ENCODE measurements around the gene GSE1. TPM values are rescaled to one million over a fixed set of nuclear protein-coding genes. Genes with fewer than 3 reads are reported as not detected.

GSE1 gene
- total and polyA plus RNA-seq, 7 experiments from 2014 or later, result 0.18 to 69.2 (median 11.3) TPM

GRCh38 chr16:85709766-85710585 lies 96.9 kb downstream of the GSE1 start:
- no peak overlapping the region for H3K27ac Mint-ChIP-seq
- no peak overlapping the region for H3K4me3 Mint-ChIP-seq
- CTCF ChIA-PET, result no interaction called here

DNA sequence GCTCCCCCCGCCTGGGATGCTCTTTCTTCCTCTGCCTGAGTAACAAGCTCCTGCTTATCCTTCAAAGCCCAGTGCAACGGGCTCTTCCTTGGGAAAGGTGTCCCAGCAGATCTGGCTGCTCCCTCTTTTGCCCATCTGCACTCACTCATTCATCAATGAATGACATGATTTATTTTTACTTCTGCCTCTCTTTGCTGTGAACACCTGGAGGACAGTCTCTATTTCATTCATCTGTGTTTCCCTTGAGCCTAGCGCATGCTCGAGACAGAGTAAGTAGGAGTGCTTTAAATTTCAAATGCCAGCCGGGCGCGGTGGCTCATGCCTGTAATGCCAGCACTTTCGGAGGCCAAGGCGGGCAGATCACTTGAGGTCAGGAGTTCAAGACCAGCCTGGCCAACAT lies 97.6 kb downstream of the GSE1 start:
- no peaks in the 10 kb centered on the region for H3K27me3 ChIP-seq (ENCODE audit: control insufficient read depth in 2 of 2, insufficient read depth in 2 of 2, low read length in 2 of 2)
- Mint-ChIP-seq H3K36me3 (peaks cover 0 to 22% (median 11%) of the 10 kb centered on the region in 5 donors), H3K27ac (no peak overlapping the region), H3K9me3 (peaks cover 0 to 11% (median 5%) of the 10 kb centered on the region in 11 donors), H3K27me3 (peaks cover 0 to 7% (median 0%) of the 10 kb centered on the region in 5 donors), H3K4me3 (no peak overlapping the region), H3K4me1 (peaks cover 0 to 15% (median 7%) of the 10 kb centered on the region in 7 donors)
- ChIA-PET POLR2A (no interaction called here), CTCF (interaction anchor here (0.7 kb wide), 1 partner anchor 12 kb away, joined by 4 read pairs; no protein-coding TSS in a partner anchor)
- ATAC-seq (no peak), DNase-seq (no peak)
- intact Hi-C loops (cut with micrococcal nuclease), result loop anchor here in 1 of 2 donors (10.0 kb wide), 1 partner anchor 406 kb away; no protein-coding TSS in a partner anchor
- H3K9me3 ChIP-seq (ENCODE audit: control insufficient read depth in 2 of 3, low read length in 3 of 3), result peaks cover 0 to 5% (median 0%) of the 10 kb centered on the region in 3 experiments
- H3K27ac ChIP-seq (ENCODE audit: low read depth, low read length), result no peak overlapping the region
- no peaks in the 10 kb centered on the region for H3K36me3 ChIP-seq (ENCODE audit: control insufficient read depth in 2 of 3, insufficient read depth in 3 of 3, low read length in 3 of 3)
- H3K4me3 ChIP-seq (ENCODE audit: low read length), result no peak overlapping the region
- peaks cover 0 to 6% of the 10 kb centered on the region in 2 donors for H3K4me1 ChIP-seq (ENCODE audit: control insufficient read depth in 2 of 2, insufficient read depth in 2 of 2, low read length in 2 of 2)

More at GRCh38 chr16:85709766-85710585, 96.9 kb downstream of the GSE1 start:
- intact Hi-C loops (cut with micrococcal nuclease), result loop anchor here in 1 of 2 donors (10.0 kb wide), 1 partner anchor 405 kb away; no protein-coding TSS in a partner anchor
- Histone ChIP-seq H3K36me3 (ENCODE audit: control insufficient read depth in 2 of 3, insufficient read depth in 3 of 3, low read length in 3 of 3) (no peaks in the 10 kb centered on the region), H3K9me3 (ENCODE audit: control insufficient read depth in 2 of 3, low read length in 3 of 3) (peaks cover 0 to 5% (median 0%) of the 10 kb centered on the region in 3 experiments), H3K4me1 (ENCODE audit: control insufficient read depth in 2 of 2, insufficient read depth in 2 of 2, low read length in 2 of 2) (no peaks in the 10 kb centered on the region), H3K27ac (ENCODE audit: low read depth, low read length) (no peak overlapping the region), H3K27me3 (ENCODE audit: control insufficient read depth in 2 of 2, insufficient read depth in 2 of 2, low read length in 2 of 2) (no peaks in the 10 kb centered on the region), H3K4me3 (ENCODE audit: low read length) (no peak overlapping the region)
- Mint-ChIP-seq H3K36me3 (peaks cover 0 to 22% (median 11%) of the 10 kb centered on the region in 5 donors), H3K27me3 (peaks cover 0 to under 1% (median 0%) of the 10 kb centered on the region in 5 donors), H3K4me1 (peaks cover 0 to 7% (median 0%) of the 10 kb centered on the region in 7 donors), H3K9me3 (peaks cover 0 to 11% (median 5%) of the 10 kb centered on the region in 11 donors)
- DNase-seq (no peak), ATAC-seq (no peak)
- POLR2A ChIA-PET, result no interaction called here

- H3K4me3 Mint-ChIP-seq, result no peak overlapping the region
- ChIA-PET POLR2A (no interaction called here), CTCF (no interaction called here)
- H3K4me3 ChIP-seq (ENCODE audit: low read length), result no peak overlapping the region
- H3K9me3 ChIP-seq (ENCODE audit: control insufficient read depth in 2 of 3, low read length in 3 of 3), result peaks cover 0 to 5% (median 0%) of the 10 kb centered on the region in 3 experiments
- H3K4me1 ChIP-seq (ENCODE audit: control insufficient read depth in 2 of 2, insufficient read depth in 2 of 2, low read length in 2 of 2), result peaks cover 0 to 11% of the 10 kb centered on the region in 2 donors
- H3K4me1 Mint-ChIP-seq, result peaks cover 0 to 15% (median 11%) of the 10 kb centered on the region in 7 donors
- ATAC-seq (no peak), DNase-seq (no peak)
- no peak overlapping the region for H3K27ac Mint-ChIP-seq
- no peak overlapping the region for H3K27ac ChIP-seq (ENCODE audit: low read depth, low read length)
- H3K27me3 Mint-ChIP-seq, result peaks cover 0 to 13% (median 0%) of the 10 kb centered on the region in 5 donors
- no peaks in the 10 kb centered on the region for H3K36me3 ChIP-seq (ENCODE audit: control insufficient read depth in 2 of 3, insufficient read depth in 3 of 3, low read length in 3 of 3)
- peaks cover 0 to 18% (median 11%) of the 10 kb centered on the region in 5 donors for H3K36me3 Mint-ChIP-seq
- no peaks in the 10 kb centered on the region for H3K27me3 ChIP-seq (ENCODE audit: control insufficient read depth in 2 of 2, insufficient read depth in 2 of 2, low read length in 2 of 2)
- intact Hi-C loops (cut with micrococcal nuclease), result loop anchor here in 1 of 2 donors (10.0 kb wide), 1 partner anchor 407 kb away; no protein-coding TSS in a partner anchor
- peaks cover 0 to 11% (median 4%) of the 10 kb centered on the region in 11 donors for H3K9me3 Mint-ChIP-seq
Observed at GRCh38 chr16:85711982-85712587, 99.0 kb downstream of the GSE1 start.

DNA sequence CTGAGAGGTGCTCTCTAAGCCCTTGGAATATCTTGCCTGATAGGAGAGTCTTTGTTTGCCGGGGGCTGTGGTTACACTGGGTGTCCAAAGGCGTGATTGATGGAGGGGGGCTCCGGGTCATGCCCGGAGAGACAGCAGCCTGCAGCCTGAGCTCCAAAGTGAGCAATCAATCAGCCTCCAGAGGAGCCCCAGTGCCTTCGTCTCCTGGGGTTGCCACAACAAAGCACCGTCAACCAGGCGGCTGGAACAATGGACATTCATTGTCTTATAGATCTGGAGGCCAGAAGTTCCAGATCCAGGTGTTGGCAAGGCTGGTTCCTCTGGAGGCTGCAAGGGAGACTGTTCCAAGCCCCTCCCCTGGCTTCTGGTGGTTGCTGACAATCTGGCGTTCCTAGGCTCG lies 99.7 kb downstream of the GSE1 start:
- no peak overlapping the region for H3K27ac ChIP-seq (ENCODE audit: low read depth, low read length)
- no peak overlapping the region for H3K4me3 Mint-ChIP-seq
- intact Hi-C loops (cut with micrococcal nuclease), result loop anchor here in 1 of 2 donors (10.0 kb wide), 1 partner anchor 408 kb away; no protein-coding TSS in a partner anchor
- peaks cover 0 to 18% (median 11%) of the 10 kb centered on the region in 5 donors for H3K36me3 Mint-ChIP-seq
- POLR2A ChIA-PET, result no interaction called here
- no peak overlapping the region for H3K4me3 ChIP-seq (ENCODE audit: low read length)
- H3K9me3 Mint-ChIP-seq, result peaks cover 0 to 11% (median 4%) of the 10 kb centered on the region in 11 donors
- no peak for DNase-seq
- H3K27me3 Mint-ChIP-seq, result peaks cover 0 to 14% (median 0%) of the 10 kb centered on the region in 5 donors
- H3K4me1 ChIP-seq (ENCODE audit: control insufficient read depth in 2 of 2, insufficient read depth in 2 of 2, low read length in 2 of 2), result peaks cover 0 to 11% of the 10 kb centered on the region in 2 donors
- H3K27ac Mint-ChIP-seq, result no peak overlapping the region
- no peak for ATAC-seq
- no peaks in the 10 kb centered on the region for H3K27me3 ChIP-seq (ENCODE audit: control insufficient read depth in 2 of 2, insufficient read depth in 2 of 2, low read length in 2 of 2)
- CTCF ChIA-PET, result no interaction called here
- H3K36me3 ChIP-seq (ENCODE audit: control insufficient read depth in 2 of 3, insufficient read depth in 3 of 3, low read length in 3 of 3), result no peaks in the 10 kb centered on the region
- H3K4me1 Mint-ChIP-seq, result peaks cover 0 to 18% (median 14%) of the 10 kb centered on the region in 7 donors
- H3K9me3 ChIP-seq (ENCODE audit: control insufficient read depth in 2 of 3, low read length in 3 of 3), result peaks cover 0 to 5% (median 0%) of the 10 kb centered on the region in 3 experiments

- intact Hi-C loops (cut with micrococcal nuclease), result loop anchor here in 1 of 2 donors (5.0 to 10.0 kb wide), 2 partner anchors 37 to 411 kb away; partner anchors contain the start of gene C16orf74
- POLR2A ChIA-PET, result no interaction called here
- CTCF ChIA-PET, result interaction anchor here (2.4 kb wide), 1 partner anchor 58 kb away, joined by 6 read pairs; no protein-coding TSS in a partner anchor
- Histone ChIP-seq H3K36me3 (ENCODE audit: control insufficient read depth in 2 of 3, insufficient read depth in 3 of 3, low read length in 3 of 3) (no peaks in the 10 kb centered on the region), H3K9me3 (ENCODE audit: control insufficient read depth in 2 of 3, low read length in 3 of 3) (peaks cover 0 to 5% (median 0%) of the 10 kb centered on the region in 3 experiments), H3K4me3 (ENCODE audit: low read length) (no peak overlapping the region), H3K27me3 (ENCODE audit: control insufficient read depth in 2 of 2, insufficient read depth in 2 of 2, low read length in 2 of 2) (no peaks in the 10 kb centered on the region), H3K4me1 (ENCODE audit: control insufficient read depth in 2 of 2, insufficient read depth in 2 of 2, low read length in 2 of 2) (peaks cover 0 to 11% of the 10 kb centered on the region in 2 donors), H3K27ac (ENCODE audit: low read depth, low read length) (no peak overlapping the region)
- DNase-seq (no peak), ATAC-seq (no peak)
- H3K4me1 Mint-ChIP-seq, result peaks cover 0 to 25% (median 17%) of the 10 kb centered on the region in 7 donors
- H3K4me3 Mint-ChIP-seq, result peak overlapping the region in 7 of 10 donors; percentile 4 to 64 (median 51)
- H3K9me3 Mint-ChIP-seq, result peaks cover 0 to 11% (median 4%) of the 10 kb centered on the region in 11 donors
- H3K27ac Mint-ChIP-seq, result peak overlapping the region in 5 of 9 donors; percentile 38 to 60 (median 46)
- peaks cover 0 to 15% (median 0%) of the 10 kb centered on the region in 5 donors for H3K27me3 Mint-ChIP-seq
- peaks cover 0 to 18% (median 11%) of the 10 kb centered on the region in 5 donors for H3K36me3 Mint-ChIP-seq
Observed at GRCh38 chr16:85715169-85716021, 102.3 kb downstream of the GSE1 start.
